Ecto neural progenitor cell (in vitro differentiated cells): ENCODE results near the gene REL.
"Not testable (repeated sequence)": the region's sequence is repeated elsewhere in the genome, so short reads cannot be mapped to it uniquely, and the experiment has no call there.

Experiments used
- DNase-seq: peaks from one replicate; pipeline ENCODE4 v3.0.0-alpha.2; 2018; ENCODE audit warnings: low spot score

REL gene

DNA sequence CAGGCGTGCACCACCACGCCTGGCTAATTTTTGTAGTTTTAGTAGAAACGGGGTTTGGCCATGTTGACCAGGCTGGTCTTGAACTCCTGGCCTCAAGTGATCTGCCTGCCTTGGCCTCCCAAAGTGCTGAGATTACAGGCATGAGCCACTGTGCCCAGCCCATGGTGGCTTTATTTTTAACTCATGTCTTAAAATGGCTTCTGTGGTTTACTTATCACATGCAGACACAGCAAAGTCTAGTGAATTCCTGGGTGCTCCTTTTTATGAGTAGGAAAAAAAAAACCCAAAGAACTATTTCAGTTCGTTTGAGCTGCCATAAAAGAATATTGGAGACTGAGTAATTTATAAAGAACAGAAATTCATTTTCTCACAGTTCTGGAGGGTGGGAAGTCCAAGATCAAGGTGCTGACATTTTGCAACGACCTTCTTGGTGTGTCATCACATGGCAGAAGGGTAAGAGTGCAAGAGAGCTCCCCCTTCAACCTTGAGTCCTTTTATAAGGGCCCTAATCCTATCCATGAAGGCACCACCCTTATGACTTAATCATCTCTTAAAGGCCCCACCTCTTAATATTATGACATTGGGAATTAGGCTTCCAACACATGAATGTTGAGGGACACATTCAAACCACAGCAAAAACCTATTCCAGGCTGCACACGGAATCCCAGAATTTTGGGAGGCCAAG, 12.6 kb upstream of the REL start:
- no peak for DNase-seq

DNA sequence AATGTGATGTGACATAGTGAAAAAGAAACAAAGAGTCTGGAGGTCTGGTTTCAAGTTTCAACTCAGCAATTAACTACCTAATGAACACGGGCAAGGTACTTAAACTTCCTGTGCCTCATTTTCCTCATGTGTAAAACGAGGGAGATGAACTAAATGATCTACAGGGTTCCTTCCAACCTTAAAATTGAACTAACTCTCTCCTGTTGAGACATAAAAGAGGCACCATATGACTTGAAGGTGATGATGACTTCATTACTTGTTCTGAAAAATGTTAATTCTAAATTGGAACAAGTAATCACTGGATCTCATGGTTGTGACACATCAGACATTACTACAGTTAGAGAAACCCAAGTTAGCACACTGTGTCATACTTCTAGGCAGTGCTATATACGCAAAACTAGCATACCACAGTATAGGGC, 8.9 kb upstream of the REL start:
- no peak for DNase-seq

DNA sequence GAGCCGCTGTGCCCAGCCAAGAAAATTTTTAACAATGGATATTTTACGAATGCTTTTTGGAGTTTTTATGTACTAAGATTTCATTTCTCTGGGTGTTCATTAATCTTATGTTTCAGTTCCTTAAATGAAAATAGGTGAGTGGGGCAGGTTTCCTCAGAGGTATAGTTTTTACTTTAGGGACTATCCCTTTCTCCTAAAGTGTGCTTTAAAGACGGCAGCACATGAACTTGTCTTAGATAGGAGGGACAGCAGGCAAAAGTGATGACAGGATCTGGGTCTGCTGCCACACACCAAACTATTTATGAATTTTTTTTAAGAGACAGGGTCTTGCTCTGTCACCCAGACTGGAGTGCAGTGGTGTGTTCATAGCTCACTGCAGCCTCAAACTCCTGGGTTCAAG, 8.0 kb upstream of the REL start:
- no peak for DNase-seq

DNA sequence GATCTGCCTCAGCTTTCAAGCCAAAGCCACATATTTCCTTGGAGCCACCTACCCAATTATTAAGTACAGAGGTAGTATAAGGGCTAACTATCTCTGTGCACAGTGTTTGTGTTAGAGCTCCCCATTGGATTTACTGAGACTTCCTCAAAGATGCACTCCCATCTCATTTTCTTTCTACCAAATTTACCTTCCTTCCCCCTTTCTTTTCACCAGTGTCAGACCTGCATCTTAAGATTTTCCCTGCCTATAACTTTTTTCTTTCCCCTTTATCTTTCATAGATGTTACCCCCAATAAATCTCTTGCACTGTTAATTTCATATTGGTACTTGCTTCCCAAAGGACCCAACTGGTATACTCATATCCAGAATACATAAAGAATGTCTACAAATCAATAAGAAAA, 5.9 kb upstream of the REL start:
- no peak for DNase-seq

DNA sequence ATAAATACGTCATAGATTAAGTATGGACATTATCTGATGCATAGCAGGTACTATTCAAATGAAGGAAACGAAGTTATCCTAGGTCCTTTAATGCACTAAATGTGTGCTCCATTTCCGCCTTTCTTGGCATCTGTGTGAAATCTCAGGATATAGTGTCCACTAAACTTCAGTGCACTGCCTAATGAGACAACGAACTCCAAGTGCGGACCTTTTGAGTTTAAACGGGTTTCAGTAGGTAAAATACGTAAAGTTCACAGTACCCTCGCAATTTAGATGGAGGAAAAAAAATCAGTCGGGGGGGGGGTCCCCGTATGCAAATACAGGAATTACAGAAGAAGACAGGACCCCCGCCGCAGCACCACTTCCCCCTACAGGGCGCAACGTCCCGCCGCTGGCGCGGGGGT, 729 bp upstream of the REL start:
- no peak for DNase-seq

DNA sequence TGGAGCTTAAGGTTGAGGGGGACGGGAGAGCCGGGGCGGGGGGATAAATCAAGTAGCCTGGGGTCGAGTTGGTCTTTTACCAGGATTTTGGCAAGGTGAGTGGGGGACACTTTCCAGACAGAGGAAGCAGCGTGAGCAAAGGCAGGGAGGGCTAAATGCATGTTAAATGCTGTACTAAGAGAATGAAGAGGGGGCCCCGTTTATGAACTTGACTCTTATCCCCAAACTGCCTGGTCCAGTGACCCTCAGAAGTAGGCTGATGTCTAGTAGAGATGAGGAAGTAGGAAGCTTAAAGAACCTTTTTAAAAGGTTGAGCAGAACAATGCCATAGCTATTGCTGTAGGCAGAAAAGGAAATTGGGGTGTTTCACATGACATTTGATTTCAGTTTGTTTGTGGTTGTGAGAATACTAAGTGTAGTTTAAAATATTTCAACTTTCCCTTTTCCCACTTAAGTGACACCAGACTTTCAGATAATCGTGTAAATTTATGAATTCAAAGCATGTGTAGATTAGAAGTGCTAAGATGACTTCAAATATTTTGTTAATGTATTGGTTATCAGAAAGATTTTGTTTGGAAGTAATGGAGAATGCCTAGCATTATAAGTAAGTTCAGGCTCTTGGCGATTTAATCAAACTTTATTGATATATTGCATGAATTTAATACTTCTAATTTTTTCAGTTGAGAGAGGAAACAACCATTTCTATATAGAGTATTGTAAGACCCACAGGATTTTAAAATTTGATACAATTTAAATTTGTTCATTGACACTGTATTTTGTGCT, 1.8 kb downstream of the REL start:
- DNase-seq: no peak

DNA sequence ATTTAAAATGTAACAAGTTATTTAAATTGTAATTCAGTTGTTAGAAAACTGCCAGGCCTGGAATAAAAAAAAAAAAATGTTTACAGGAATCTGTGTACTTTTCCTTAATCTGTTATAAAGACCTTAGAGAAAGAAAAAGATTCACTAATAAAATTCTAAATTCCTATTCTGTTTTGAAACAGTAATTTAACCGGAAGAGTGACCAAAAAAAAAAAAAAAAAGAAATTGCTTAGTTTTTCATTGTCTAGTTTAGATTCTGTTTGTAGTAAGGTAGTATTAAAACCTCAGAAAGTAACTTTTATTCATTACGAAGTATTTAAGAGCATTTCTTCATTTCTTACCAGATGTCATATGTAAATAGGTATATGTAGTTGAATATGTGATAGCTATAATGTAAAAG, 2.5 kb downstream of the REL start:
- DNase-seq: no peak

DNA sequence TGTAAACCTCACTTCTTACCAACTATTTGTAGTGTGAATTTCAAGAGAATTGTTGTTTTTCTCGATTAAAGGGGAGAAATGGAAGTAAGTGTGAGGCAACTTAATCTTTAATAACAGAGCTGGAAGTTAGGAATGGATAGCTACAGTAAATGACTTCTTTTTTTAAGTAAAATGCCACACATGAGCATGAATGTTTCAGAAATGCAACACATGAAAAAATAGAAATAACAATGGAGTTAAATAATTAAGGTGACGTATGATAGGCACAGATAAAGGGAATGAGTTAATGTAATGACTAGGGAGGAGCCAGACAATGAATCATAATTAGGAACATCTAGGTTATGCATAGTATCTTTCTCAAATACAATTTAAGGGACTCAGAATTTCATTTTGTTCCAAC, 3.4 kb downstream of the REL start:
- DNase-seq: no peak

DNA sequence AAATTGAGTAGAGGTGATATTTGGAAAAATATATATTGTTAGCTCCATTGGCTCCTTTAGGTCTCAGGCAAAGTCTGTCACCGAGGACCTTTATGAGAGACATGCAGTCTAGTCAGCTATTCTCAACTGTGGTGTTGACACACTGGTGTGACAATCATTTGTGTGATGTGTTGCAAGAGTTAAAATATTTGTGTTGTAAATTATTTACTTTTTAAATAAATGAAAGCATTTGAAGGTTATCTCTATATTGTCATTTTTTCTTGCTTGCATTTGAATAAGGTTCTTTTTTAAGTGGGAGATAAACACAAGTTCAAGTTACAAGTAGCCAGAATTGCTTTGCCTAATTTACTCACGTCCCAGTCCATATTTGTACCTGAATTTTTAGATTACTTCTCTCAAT, 4.3 kb downstream of the REL start:
- no peak for DNase-seq

DNA sequence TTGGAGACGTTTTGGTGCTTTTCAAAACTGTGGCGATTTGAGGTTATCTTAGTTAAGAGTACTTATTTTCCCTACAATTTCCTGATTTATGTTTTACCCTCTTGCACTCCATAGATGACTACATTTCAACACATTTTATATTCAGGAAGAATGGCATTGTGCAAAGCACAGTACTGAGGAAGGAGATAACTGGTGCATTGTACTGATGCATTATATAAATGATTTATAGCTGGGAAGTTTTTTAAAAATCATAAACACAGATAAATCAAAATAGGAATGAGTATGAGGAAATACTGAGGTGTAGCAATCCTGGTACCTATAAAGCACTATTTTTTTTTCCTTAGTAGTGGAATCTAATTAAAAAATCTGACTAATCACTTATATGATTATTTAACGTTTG, 5.6 kb downstream of the REL start:
- DNase-seq: no peak

DNA sequence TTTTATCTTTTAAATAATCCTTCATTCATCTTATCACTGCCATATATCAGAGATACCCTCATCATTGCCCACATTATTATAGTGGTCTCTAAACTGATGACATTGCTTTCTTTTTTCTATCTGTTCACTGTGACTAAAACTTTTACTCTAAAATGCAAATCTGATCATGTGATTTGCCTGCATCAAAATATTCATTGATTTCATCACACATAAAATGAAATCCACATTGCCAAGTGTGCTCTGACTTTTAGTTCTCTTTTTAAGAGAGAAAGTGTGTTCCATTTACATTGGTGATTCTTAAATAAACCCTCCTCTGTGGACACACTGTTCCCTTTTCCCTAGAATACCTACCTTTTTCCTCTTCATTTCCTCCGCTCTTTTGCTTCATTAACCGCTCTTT, 7.5 kb downstream of the REL start:
- DNase-seq: no peak

DNA sequence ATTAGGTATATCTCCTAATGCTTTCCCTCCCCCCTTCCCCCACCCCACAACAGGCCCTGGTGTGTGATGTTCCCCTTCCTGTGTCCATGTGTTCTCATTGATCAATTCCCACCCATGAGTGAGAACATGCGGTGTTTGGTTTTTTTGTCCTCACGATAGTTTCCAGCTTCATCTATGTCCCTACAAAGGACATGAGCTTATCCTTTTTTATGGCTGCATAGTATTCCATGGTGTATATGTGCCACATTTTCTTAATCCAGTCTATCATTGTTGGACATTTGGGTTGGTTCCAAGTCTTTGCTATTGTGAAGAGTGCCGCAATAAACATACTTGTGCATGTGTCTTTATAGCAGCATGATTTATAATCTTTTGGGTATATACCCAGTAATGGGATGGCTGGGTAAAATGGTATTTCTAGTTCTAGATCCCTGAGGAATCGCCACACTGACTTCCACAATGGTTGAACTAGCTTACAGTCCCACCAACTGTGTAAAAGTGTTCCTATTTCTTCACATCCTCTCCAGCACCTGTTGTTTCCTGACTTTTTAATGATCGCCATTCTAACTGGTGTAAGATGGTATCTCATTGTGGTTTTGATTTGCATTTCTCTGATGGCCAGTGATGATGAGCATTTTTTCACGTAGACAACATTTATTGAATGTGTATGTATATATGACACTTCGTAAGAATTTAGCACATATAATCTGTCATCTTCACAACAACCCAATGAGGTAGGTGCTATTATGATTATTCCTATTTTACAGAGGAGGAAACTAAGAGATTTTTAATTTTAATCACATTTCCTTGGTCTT, 8.4 kb downstream of the REL start:
- not testable (repeated sequence) for DNase-seq

DNA sequence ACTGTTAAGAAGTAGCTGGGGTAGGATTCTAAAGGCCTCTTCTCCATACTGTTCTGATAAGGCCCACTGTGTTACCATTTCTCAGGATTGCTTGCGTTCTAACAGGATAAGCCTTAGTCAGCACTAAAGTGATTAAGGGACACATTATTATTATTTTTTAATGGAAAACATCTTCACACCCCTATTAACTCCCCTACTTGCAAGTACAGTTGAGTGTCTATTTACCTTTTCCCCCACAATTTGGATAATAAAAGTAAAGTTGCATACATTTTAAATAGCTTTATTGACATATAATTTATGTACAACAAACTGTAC, 9.0 kb downstream of the REL start:
- DNase-seq: no peak

DNA sequence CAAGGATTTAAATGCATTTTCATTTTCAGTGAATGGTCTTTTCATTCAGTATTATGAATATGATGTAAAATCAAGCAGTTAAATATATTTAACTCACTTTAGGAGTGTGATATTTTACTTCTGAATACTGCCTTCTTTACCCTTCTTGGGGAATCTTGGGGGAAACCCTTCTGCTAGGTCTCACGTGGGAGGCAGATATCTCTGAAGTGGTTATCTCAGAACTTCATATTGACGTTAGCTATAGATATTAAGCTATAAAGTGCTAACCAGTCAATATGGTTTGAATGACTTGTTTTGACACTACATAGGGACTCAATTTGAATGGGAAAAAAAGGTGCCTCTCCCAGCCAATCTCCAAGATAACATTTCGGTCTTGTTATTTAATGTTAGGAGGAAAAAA, 9.8 kb downstream of the REL start:
- no peak for DNase-seq

DNA sequence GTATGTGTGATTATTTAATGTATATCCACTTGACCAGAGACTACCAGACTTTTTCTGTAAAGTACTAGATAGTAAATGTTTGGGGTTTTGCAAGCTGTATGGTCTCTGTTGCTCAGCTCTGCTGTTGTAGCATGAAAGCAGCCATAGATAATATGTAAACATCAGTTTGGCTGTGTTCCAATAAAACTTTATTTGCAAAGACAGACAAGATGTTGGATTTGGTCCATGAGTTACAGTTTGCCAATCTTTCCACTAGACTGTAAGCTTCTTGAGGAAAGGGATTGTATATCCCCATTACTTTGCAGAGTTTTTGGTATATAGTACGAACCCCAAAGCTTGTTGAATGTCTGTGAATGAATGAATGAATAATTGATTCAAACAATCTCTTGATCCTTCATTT, 17.2 kb downstream of the REL start:
- DNase-seq: no peak

DNA sequence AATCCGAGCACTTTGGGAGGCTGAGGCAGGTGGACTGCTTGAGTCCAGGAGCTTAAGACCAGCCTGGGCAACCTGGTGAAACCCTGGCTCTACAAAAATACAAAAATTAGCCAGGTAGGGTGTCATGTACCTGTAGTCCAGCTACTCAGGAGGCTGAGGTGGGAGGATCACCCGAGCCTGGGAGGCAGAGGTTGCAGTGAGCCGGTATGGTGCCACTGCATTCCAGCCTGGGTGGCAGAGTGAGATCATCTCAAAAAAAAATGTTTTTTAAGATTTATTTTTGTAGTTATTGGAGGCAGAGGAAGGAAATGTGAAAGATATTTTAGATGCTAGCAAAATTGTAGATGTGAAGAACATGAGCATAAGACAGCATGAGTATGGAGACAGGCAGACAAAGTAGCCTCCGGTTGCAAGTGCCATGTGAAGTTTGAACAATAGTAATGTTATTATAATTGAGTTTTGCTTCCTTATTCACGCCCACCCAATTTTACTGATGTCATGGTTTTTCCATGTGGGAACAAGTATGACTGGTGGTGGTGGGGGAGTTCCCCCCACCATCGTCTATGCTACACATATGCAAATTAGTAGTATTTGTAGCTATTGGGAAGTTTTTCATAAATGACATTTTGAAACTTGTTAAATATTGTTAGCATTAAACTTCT, 18.0 kb downstream of the REL start:
- DNase-seq: no peak

DNA sequence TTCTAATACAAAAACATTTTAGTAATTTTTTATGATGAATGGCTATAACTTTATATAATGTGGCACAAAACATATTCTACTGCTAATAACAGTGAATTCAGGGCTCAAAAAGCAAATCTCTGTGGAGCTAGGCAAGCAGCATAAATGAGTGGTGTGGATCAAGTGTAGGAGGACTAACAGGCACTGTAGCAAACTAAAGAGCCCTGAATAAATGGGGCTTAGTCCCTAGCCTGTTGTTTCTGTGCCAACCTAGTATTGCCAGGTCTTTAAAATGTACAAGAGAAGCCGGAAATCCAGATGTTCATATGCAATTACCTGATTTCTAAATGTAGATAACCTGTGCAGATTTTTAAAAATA, 18.5 kb downstream of the REL start:
- DNase-seq: no peak

DNA sequence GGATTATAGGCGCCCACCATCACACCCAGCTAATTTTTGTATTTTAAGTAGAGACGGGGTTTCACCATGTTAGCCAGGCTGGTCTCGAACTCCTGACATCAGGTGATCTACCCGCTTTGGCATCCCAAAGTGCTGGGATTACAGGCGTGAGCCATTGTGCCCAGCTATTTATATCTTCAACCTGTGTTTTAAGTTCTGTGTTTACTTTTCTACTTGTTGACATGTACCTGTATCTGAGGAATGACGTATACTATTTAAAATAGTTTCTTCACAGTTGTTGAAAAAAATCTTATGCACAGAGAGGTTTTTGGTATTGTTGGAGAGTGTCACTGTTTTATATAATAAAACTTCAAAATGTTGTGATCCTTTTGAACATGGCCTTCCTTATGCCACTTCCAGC, 19.9 kb downstream of the REL start:
- not testable (repeated sequence) for DNase-seq

DNA sequence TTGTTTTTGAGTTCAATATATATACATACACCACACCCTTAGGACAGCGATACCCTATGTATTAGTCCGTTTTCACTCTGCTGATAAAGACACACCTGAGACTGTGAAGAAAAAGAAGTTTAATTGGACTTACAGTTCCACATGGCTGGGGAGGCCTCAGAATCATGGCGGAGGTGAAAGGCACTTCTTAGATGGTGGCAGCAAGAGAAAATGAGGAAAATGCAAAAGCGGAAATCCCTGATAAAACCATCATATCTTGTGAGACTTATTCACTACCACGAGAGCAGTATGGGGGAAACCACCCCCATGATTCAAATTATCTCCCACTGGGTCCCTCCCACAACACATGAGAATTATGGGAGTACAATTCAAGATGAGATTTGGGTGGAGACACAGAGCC, 24.5 kb downstream of the REL start:
- DNase-seq: not testable (repeated sequence)

DNA sequence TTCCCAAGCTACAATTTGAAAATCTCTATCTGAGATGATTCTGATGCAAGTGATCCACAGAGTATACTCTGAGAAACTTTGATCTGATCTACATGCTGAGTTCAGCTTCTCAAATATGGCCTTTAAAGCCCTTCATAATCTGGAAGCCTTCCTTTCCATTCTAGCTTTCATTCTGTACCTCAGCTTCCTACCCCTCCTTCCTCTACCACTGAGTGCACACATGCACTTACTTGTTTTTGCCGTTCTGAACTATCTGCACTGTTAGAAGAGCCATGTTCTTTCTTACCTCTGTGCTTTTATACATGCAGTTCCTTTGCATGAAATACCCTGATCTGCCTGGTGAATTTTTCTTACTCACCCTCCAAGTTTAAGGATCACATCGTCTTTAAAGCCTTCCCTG, 25.0 kb downstream of the REL start:
- DNase-seq: no peak

DNA sequence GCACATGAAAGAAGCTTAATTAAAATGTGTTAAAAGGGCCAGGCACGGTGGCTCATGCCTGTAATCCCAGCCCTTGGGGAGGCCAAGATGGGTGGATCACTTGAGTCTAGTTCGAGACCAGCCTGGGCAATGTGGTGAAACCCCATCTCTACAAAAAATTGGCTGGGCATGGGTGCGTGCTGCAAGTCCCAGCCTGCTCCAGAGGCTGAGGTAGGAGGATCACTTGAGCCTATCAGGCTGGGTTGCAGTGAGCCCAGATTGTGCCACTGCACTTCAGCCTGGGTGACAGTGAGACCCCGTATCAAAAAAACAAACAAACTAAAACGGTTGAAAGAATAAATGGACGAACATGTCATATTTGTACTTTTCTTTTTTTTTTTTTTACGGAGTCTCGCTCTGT, 26.0 kb downstream of the REL start:
- no peak for DNase-seq

DNA sequence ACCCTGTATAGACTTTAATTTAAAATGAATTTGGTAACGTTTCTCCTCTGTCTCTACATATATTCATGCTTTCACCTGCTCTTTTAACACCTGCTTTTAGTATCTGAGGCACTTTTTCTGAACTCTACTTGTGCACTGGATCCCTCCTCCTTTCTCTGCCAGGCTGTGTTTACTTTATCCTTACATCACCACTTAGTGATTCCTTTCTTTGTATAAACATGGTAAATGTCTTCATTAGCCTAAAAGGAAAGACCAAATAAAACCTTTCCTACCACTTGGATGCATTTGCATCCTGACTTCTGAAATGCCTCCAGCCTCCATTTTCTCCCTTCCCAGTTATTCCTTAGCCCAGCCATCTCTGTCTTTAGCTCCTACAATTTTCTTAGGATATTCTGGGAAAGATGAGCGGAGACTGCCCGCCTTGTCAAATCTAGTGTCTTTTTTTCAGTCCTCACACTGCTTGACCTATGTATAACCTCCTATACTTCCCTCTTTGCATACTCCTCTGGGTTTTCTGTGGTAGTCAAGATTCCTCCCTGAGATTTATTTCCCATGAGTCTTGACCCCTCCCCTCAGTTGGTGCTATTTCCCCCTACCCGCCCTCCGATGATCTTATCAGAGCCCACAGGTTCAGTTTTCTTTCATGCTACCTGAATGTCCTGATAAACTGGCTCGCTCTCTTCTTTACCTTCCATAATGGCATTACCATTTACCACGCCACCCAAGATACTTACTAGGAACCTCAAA, 44.8 kb downstream of the REL start:
- no peak for DNase-seq
